Neural progenitor cell (in vitro differentiated cells): ENCODE results near the gene OR2C3.

Experiments used
- CTCF ChIP-seq: fragments of 200-600 bp; sonication (generic); IDR thresholded peaks from 2 replicates; pipeline ENCODE4 v1.5.1; 2017; ENCODE audit warnings: antibody characterized with exemption, mild to moderate bottlenecking
- EZH2 ChIP-seq: fragments of 200-600 bp; sonication (generic); IDR thresholded peaks from 2 replicates; pipeline ENCODE4 v1.6.1; 2017; ENCODE audit warnings: antibody characterized with exemption, mild to moderate bottlenecking, moderate library complexity

- TF ChIP-seq EZH2 = no peak
- no peak for TF ChIP-seq CTCF
Observed at GRCh38 chr1:247548092-247548491, 11.9 kb upstream of the OR2C3 start.
